A549 treated with CORT108297 at 1 μM for 4 hours (cell line): ENCODE results near the gene JTB. TPM values are rescaled to one million over a fixed set of nuclear protein-coding genes. Genes with fewer than 3 reads are reported as not detected.

Experiments
- total RNA-seq: library from RNA; stranded (reverse); fragments of 200-300 nt; extraction: Qiagen RNA extraction; gene quantifications from 5 replicates; pipeline ENCODE4 v1.2.3, GENCODE V29; 2022

Gene JTB
- 109 to 169 TPM (median 154 TPM) in 5 replicates for total RNA-seq

DNA sequence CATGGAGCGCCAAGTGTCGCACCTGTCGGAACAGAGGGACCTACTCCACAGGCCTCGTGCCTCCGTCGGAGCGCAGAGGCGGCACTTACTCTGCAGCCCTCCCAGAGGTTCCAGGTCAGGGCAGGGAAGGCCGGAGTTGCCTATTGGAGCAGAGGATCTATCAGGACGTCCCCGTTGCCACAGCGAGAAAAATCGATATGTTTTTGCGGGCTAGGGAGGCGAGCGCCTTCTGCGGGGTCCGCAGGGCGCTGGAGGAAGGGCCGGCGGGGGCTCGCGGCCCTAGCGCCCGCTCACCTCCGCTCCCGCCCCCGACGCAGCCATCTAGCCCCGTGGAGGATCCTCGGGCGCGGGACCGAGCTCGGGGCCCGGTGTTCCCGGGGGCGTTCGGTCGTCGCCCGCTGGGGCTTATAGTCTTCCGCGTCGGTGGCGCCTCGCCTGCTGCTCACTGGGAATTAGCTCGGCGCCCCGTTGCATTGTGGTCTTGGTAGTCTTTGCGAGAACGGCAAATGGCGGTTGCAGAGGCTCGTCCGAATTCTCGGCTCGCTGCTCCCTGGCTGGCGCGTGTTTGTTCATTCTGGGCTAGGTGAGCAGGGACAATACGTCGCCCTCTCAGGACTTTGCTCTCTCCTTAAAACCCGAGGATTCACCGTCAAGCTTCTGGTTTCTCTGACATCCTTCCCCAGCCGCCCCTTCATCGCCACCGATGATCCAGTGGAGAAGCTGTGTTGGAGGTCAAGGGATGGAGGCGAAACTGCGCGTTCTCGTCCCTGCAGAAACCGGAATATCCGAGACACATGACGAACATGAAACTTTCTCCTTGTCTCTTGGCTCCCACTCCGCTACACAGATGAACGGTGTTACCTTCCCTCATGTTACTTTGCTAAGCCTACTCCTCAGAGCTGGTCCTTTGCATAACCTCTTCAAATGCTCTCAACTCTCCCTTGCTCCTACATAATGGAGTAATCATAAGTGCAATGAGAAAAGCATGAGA, at the start of gene JTB:
TSS of gene JTB (minus strand) at position 425 of the 991 bp plus-strand sequence. CDS start at position 3, 422 bp downstream.

DNA sequence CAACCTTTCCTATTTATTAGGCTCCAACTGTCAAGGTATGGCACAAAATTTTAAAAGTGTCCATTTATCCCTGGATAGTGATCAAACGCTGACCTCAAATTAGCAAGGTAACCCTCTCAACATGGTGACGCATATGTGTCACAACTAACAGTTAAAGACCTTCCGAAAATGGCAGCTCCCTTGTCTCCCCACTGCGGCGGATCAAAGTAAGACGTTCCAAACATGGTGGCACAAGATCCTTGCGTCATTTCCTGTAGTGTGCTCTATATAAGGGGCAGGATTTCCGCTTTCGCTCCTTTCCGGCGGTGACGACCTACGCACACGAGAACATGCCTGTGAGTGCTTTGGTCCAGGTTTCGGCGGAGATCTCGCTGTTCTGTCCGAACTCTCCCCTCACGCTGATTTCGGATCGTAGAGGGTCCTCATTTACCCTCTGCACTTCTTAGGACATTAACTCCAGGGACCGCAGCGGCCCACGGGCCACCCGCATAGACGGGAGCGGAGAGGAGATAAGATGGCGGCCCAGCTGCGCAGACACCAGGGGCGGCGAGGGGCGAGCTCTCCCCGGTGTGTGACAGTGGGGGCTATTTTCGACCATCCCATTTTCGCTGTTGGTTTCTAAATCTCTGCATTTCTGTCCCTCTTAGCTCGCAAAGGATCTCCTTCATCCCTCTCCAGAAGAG, 13.1 kb upstream of the JTB start, which contains the start of gene RPS27:
TSS of gene RPS27 (plus strand) at position 295 of the 683 bp plus-strand sequence. CDS start at position 330, 35 bp downstream.

DNA sequence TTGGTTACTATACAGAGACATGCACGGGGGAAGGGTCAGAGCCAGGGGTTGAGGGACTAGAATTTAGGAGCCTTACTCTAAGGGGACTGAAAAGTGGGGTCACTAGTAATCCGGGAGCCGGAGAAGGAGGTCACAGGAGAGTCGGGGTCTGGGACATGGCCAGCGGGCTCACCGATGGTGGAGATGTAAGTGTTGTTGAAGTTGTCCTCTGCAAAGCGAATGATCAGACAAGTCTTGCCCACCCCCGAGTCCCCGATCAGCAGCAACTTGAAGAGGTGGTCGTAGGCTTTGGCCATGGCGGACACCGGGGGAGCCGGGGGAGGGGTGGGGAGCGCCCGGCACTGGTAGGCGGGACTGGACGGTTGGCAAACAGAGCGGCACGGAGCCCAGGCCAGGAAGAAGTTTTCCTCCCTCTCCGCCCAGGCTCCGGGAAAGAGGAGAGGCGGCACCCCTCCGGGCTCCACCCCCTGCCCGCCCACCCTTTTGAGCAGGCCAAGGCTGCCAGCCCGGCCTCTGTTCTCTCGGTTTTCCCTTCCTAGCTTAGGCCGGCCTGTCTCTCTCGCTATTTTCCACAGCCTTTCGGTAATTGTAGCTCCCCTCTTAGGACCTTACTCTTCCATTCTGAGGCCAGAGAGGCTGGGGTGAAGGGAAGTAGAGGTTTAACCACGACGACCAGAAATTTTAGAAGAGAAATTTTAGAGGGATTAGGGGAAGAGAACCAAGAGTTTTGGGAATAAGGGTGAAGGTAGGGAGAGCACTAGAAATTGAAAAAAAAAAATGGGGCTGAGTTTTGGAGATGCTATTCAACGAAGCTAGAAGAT, 8.7 kb upstream of the JTB start, which contains the start of gene RAB13:
TSS of gene RAB13 (minus strand) at position 399 of the 821 bp plus-strand sequence. CDS start at position 296, 103 bp downstream.

DNA sequence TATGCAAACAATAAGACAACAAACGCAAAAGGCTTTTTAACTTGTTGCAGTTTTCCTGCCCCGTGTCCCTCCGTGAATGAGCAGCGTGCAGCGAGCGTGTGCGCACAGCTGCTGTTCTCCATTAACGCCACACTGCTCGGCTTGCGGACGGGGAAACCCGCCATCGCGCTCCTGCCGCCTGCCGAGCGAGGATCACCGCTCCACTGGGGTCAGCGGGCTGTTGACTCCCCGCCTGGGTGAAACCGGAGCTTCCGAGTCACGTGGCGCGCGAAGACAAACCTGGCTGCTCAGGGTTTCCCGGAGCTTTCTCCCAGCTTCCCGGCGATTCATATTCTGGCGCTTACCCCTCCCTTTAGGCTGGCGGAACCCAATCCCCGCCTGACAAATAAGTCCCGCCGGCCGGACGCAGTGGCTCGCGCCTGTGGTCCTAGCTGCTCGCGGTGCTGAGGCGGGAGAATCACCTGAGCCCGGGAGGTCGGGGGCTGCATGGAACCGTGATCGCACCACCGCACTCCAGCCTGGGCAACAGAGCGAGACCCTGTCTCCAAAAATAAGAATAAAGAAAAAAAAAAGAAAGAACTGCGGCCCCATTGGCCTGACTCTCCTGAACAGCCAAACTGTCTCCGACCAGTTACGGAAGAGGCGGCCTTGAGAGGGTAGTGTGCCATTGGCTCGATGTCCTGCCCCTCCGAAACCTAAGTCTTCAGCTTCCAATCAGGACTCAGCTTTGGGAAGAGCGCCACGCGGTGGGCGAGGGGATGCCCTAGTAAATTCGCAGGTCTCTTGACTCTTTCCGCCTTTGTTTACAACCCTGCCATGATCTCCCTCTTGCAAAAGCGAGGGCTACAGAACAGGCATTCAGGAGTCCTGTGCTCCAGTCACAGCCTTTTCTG, 10.1 kb downstream of the JTB start, which contains the start of gene CREB3L4:
TSS of gene CREB3L4 (plus strand) at position 796 of the 893 bp plus-strand sequence. CDS start 624 bp downstream, outside the sequence.

DNA sequence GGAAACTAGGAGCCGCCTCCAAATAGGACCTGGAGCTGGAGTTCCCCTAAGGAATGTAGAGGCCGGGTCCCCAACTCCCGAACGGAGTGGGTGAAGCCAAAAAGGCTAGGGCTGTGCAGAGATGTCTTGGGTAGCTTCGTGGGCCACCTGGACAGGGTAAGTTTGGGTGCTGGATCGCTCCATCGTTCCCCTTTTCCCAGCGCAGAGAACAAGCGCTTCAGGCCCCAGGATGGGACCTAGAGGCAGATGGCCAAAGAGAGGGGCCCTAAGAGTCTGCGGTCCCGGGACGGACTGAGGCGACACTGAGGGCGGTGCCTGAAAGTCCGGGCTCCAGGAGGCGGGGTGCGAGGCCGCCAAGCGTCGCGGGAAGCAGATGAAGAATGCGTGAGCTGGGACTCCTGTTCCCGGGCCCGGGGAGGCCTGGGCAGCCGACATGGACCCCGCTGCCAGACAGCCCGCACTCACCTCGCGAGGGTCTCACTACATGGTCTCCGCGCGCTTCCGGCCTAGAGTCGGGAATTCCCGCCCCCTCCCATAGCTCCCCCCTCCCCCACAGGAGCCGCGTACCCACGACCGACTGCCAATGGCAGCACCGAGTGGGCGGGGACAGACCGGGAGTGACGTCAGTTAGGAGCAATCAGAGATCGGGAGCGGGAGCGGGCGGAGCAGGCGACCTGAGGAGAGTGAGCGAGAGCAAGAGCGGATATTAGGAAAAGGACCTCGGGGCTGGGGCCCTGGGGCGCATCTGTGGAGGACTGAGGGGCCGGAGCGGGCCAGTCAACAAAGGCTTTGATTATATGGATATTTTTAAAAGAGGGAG, 14.2 kb downstream of the JTB start, which contains the start of gene SLC39A1:
TSS of gene SLC39A1 (minus strand) at position 508 of the 820 bp plus-strand sequence. CDS start 822 bp downstream, outside the sequence.

DNA sequence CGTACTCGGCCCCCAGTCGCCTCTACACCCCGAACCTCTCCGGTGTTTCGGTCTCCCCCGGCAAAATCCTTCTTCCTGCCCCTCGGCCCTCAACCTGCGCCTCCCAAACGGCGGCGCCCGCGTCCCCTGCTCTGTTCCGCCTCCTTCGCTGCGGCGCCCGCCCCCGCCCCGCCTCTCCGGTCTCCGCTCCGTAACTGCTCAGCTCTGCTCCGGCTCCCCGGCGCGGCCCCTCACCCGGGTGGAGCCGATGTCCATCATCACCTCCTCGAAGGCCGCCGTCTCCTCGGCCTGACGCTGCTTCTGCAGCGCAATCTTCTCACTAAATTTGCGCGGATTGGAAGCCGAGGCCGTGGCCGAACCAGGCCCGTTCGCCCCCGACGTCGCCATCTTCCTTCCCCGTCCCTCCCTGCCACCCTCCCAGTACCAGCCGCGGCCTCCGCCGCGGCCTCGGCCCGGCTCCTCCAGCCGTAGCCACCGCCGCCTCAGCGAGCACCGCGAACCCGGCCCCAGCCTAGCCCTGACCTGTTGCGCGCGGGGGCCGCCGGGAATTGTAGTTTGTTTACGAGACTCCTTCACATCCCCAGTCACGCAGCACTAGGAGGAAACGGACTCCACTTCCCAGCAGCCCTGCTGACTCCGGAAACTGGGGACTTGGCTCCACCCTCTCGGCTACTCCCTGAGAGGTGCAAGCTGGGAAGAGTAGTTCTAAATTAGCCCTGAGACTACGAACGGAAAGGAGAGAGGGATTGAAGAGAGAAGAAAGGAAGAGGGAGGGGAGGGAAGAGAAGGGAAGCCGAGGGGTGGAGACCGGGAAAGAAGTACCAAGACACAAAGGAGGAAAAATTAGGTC, 19.1 kb downstream of the JTB start, which contains the start of gene CRTC2:
TSS of gene CRTC2 (minus strand) at position 502 of the 850 bp plus-strand sequence. CDS start at position 387, 115 bp downstream.

DNA sequence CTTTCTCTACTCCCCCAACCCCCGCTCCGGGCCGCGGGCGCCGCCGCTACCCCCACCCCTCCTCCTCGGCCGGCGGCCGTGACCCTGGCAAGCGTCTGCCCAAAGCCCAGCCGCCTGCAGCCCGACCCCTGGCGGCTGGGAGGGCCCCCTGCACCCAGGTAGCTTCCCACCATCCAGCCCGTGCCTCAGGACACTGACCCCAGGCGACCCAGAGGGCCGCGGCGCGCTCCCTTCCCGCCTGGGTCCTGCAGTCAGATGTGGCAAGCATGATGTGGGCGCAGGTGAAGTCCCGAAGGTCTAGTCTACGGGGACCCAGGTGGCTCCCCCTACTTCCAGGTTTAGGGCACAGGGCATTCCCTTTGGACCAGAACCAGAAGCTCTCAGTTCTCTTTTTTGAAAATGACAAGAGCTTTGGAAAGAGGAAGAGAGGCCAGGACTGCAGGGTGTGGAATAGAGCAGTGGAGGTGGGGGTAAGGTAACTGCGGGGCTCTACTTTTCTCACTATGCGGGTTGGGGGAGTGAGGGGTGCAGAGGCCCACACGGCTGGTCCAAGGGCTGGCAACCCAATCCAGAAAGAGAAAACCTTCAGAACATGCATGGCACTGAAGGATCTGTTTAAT, 30.7 kb downstream of the JTB start, which contains the start of gene DENND4B:
TSS of gene DENND4B (minus strand) at position 97 of the 620 bp plus-strand sequence. CDS start 2,344 bp downstream, outside the sequence.

Other genes with a start within 250 kb of the JTB start
- 18.9 to 20.5 TPM (median 20.3 TPM) in 5 replicates for gene INTS3, start 249.6 kb downstream of the JTB start, total RNA-seq
- 0.73 to 2.4 TPM (median 1.3 TPM) in 5 replicates for gene SLC27A3, start 202.3 kb downstream of the JTB start, total RNA-seq
- gene GATAD2B, start 54.7 kb downstream of the JTB start, total RNA-seq, result 6.9 to 10.1 TPM (median 8.6 TPM) in 5 replicates
- gene DENND4B, start 31.0 kb downstream of the JTB start, total RNA-seq, result 22.9 to 40.4 TPM (median 38.6 TPM) in 5 replicates
- gene CRTC2, start 19.1 kb downstream of the JTB start, total RNA-seq, result 30.6 to 45.7 TPM (median 41.6 TPM) in 5 replicates
- 151 to 169 TPM (median 166 TPM) in 5 replicates for gene SLC39A1, start 14.1 kb downstream of the JTB start, total RNA-seq
- gene CREB3L4, start 9.8 kb downstream of the JTB start, total RNA-seq, result 8.5 to 12.4 TPM (median 10.3 TPM) in 5 replicates
- gene RAB13, start 8.7 kb upstream of the JTB start, total RNA-seq, result 131 to 153 TPM (median 132 TPM) in 5 replicates
- gene RPS27, start 13.1 kb upstream of the JTB start, total RNA-seq, result 4,150 to 7,755 TPM (median 4,460 TPM) in 5 replicates
- gene NUP210L, start 177.4 kb upstream of the JTB start, total RNA-seq, result not detected in 5 replicates
- 424 to 619 TPM (median 471 TPM) in 5 replicates for gene TPM3, start 214.4 kb upstream of the JTB start, total RNA-seq
- gene CFAP141, start 228.7 kb upstream of the JTB start, total RNA-seq, result 0.29 TPM in 1 of 5 replicates, not detected in the others
- gene UBAP2L, start 243.3 kb upstream of the JTB start, total RNA-seq, result 107 to 115 TPM (median 112 TPM) in 5 replicates